Activated CD4-positive, CD25-positive, alpha-beta regulatory T cell treated with anti-CD3 and anti-CD28 coated beads, Interleukin-2, amount 50 U/mL, for 72 hours (primary cell): ENCODE data around the gene OR5AN1.
"Not testable (repeated sequence)": the region's sequence is repeated elsewhere in the genome, so short reads cannot be mapped to it uniquely, and the experiment has no call there.

ENCODE experiments used
- DNase-seq: peaks from one replicate; pipeline ENCODE4 v3.0.0; 2021

Gene OR5AN1, protein sequence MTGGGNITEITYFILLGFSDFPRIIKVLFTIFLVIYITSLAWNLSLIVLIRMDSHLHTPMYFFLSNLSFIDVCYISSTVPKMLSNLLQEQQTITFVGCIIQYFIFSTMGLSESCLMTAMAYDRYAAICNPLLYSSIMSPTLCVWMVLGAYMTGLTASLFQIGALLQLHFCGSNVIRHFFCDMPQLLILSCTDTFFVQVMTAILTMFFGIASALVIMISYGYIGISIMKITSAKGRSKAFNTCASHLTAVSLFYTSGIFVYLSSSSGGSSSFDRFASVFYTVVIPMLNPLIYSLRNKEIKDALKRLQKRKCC

DNA sequence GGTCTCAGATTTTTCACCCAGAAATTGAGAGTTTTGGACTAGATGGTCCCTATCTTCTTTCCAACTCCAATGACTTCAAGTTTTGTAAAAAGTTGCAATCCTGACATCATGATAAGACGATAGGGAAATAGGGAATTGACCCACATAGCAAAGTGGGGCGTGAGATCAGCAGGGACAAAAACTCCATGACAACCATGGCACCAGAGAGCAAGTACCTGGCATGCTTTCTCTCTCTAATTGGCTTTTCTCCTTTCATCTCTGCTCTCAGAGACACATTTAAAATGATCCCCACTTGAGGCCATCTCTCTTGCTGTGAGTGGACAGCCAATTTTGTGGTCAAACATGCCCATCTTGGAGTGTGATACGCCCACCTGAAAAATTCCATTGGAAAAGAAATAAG lies at the start of gene OR5AN1:
TSS of gene OR5AN1 (plus strand) at position 301 of the 400 bp plus-strand sequence. CDS start 5,564 bp downstream, outside the sequence.
- DNase-seq: no peak

DNA sequence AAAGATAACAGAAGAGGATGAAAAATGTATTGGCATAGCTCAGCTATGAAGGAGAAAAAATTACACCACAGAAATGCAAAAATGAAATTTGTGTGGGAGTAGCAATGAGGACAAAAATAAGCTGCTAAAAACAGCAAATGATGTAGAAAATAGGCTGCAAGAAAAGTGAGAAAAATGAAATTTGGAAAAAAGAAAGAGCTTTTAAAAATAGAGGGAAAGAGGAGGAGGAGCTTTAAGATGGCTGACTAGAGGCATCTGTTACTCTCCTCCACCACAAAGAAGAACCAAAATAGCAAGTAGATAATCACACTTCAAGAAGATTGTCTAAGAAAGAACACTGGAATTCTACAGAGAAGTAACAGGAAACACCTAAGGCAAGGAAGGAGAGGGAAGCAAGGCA lies 23.7 kb upstream of the OR5AN1 start:
- no peak for DNase-seq

- no peak for DNase-seq
Observed at GRCh38 chr11:59336176-59336575, 22.5 kb upstream of the OR5AN1 start.

DNA sequence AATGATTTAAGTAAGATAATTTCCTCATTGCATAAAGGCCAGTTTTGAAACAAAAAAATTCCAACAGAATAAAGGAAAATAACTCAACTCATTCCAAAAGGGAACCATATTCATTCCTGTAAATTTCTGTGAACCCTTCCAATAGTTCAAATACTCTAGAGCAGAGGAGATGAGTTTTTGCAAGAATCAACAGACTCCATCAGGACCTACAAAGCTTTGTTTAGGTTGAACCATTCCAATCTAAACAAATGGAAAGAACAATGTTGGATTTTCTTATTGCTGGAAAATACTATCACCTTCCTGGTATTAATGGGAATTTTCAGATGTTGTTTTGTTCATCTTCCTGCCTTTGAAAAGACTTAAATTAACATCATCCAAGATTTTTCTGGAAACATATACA lies 21.8 kb upstream of the OR5AN1 start:
- DNase-seq: no peak

GRCh38 chr11:59349657-59350056 lies 9.0 kb upstream of the OR5AN1 start:
- not testable (repeated sequence) for DNase-seq

GRCh38 chr11:59355226-59355625 lies 3.5 kb upstream of the OR5AN1 start:
- DNase-seq: no peak

- DNase-seq: no peak
Observed at GRCh38 chr11:59356561-59356960, 2.1 kb upstream of the OR5AN1 start.

DNA sequence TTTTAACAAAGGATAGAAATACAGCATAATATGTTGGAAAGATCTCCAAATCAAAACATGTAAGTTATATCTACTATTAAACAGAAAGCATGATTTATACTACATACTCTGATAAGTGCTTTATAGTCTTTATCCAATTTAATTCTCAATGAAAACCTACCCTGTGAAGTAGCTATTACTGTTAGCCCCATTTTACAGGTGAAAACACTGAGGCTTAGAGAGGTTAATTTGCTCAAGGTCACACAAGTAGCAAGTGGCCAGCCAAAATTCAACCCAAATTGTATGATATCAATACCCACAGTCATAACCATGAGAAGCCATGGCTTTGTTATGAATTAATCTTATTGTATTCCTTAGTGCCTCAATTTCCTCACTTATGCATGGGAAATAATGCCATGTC lies 675 bp upstream of the OR5AN1 start:
- DNase-seq: no peak

GRCh38 chr11:59365232-59366018 lies 6.7 kb downstream of the OR5AN1 start:
- DNase-seq: no peak

DNA sequence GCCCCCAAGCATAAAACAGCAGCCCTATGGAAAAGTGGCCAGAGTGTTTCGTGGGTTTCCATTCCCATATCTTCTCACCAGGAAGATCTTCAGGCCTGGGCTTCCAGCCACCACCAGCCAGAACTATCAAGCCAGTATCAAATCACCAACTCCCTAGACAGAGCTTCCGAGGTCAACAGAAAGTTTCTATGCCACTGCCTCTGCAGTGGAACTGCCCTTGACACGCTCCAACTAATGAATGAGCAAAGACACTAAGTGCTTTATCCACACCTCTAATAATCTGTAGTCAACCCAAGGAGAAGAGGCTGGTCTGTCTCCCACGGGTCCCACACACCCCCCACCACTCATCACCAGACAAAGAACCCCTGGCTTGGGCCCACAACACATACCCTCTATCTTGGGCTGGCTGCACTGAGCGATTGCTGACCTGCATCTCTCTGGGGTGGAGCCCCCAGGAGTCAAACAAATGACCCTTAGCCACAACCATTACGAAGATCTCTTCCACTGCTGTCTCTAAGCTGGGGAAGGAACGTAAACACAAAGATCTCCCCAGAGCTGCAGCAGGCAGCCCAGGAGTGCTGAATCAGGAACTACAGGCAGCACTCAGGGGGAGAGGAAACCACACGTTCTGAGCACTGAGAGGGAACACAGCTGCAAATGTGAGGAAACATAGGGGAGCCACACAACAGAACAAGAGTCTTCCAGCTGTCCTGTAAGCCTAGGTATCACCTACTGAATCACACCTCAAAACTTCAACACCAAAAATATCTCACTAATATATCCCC lies 9.7 kb downstream of the OR5AN1 start:
- no peak for DNase-seq

DNA sequence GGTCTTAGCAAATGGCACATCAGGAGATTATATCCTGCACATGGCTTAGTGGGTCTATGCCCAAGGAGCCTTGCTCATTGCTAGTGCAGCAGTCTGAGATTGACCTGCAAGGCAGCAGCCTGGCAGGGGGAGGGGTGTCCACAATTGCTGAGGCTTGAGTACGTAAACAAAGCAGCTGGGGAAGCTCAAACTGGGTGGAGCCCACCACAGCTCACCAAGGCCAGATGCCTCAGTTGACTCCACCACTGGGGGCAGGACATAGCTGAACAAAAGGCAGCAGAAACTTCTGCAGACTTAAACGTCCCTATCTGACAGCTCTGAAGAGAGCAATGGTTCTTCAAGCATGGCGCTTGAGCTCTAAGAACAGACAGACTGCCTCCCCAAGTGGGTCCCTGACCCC lies 13.6 kb downstream of the OR5AN1 start:
- not testable (repeated sequence) for DNase-seq

GRCh38 chr11:59380263-59381059 lies 21.8 kb downstream of the OR5AN1 start:
- DNase-seq: no peak

DNA sequence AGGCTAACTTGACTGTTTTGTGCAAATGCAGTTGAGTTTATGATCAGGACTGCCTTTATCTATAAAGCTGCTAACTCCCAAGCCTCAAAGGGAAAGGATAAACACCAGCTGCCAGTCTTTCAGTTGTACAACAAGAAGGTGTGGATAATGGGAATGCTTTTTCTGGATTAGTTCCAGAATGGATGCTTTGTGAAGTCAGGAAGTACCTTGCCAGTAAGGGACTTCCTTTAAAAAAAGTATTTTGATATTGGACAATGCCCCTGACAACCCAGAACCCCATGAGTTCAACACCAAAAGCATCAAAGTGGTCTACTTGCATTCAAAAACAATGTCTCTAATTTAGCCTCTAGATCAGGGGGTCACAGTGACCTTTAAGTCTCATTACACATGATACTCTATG lies 35.5 kb downstream of the OR5AN1 start:
- no peak for DNase-seq

DNA sequence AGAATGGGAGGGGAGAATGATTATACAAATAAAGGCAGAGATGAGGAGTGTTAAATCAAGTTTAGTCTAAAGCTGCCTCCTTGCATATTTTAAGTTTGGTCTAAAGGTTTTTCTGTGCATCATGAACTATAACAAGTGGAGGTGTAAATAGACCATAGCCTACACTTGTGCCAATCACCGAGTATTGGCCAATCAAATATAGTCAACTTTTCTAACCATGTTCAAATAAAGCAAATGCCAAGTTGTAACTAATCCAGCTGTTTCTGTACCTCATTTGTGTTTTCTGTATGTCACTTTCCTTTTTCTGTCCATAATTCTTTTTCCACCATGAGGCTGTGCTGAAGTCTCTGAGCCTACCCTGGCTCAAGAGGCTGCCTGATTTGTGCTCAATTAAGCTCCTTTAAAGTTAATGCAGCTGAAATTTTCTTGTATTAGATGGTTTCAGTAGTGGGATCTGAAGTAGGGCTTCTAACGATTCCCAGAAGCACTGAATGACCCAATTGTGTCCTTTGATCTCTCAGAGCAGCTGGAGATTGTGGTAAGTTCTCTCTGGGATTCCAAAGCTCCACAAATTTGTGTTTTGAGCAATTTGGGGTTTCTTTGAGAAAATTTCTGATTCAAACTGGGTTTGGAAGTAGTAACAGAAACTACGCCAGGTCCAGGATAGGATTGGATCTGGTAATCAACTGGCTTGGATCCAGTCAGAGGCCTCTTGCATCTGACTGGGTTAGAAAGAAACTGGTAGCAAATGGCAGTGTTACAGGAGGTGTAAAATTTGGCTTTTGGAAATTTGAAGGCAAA lies 42.0 kb downstream of the OR5AN1 start:
- no peak for DNase-seq

- no peak for DNase-seq
Observed at GRCh38 chr11:59401262-59401552, 42.5 kb downstream of the OR5AN1 start.

DNA sequence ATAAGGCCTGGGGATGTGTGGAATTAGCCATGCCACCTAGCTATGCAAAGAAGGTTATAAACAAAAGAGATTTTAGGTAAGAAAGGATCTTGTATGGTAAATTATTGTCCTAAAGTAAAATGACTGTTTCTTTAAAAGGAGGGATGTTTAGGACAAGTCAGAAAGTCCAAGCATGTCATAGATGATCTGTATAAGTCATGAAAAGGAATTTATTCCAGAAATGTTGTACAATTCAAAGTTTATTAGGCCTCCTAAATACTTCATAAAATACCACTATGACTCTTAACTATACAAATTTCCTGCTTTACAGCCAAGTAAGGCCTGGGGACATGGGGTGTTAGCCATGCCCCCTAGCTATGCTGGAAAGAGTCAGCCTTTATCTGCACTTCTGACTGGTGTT lies 44.9 kb downstream of the OR5AN1 start:
- no peak for DNase-seq

- no peak for DNase-seq
Observed at GRCh38 chr11:59413646-59414045, 55.0 kb downstream of the OR5AN1 start.

GRCh38 chr11:59415111-59415510 lies 56.4 kb downstream of the OR5AN1 start:
- no peak for DNase-seq

- no peak for DNase-seq
Observed at GRCh38 chr11:59416613-59417012, 57.9 kb downstream of the OR5AN1 start.

DNA sequence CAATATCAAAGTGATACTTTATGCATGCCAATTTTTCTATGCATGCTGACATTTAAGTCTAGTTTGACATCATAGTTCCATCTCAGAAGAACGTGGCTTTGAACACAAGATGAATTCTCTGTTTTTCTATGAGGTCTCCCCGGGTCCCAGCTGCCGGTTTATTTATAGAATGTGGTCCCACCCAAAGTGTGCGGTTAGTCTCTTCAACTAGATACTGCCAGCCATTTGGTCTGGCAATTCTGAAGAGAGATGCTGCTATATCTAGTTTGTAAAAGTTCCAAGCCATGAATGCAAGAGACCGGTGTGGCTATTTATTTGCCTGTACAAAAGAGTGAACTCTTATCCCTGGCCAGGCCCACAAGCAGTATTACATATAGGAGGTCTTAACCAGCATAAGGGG lies 58.3 kb downstream of the OR5AN1 start:
- no peak for DNase-seq

- no peak for DNase-seq
Observed at GRCh38 chr11:59418156-59418555, 59.5 kb downstream of the OR5AN1 start.
